Measurements from ENCODE around the gene TRAF3IP1. TPM values are rescaled to one million over a fixed set of nuclear protein-coding genes. Genes with fewer than 3 reads are reported as not detected.

The TRAF3IP1 gene
- total and polyA plus RNA-seq, 12 donors, result 5.5 to 18.5 (median 12.4) TPM

DNA sequence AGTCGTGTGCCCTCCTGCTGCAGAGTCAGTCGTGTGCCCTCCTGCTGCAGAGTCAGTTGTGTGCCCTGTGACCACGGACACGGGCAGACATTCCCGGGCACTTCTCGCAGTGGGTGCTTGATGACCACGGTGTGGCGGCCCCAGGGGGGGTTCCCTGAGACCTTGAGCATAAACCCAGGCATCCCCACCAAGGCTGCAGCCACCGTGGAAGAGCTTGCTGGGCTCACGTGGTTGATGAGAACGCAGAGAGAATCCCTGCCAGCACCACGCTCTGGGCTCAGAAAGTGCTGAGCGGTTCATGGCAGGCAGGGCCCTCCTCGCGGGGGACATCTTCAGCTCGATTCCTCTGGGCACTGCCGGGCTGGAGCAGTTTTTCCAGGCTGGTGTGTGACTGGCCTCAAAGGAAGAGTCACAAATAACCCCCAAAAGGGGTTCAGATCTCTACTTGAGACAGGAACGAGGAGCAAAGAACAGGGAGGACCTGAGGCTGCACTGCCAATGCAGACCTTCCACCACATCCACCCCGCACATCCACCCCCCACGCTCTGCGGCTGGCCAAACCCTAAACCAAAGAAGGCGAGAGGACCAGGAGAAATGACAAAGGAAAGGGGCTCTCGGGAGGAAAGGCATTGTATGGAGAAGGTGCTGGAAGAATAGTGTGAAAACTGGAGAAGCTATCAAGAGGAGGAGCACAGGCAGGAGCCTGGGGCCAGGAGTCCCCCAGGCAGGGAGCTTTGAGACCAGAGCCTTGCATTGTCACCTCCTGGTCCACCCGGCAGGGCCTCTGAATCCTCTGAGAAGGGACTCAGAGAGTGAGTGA is 23.5 kb upstream of the TRAF3IP1 start:
- intact Hi-C loops (cut with DNase I), result no loop called here
- H3K27ac ChIP-seq, result no peak overlapping the region
- no peaks in the 10 kb centered on the region for H3K9me3 ChIP-seq (replicated peaks in 1 of 3)
- H3K27me3 ChIP-seq, result no peaks in the 10 kb centered on the region
- no peaks in the 10 kb centered on the region for H3K4me1 ChIP-seq (replicated peaks in 1 of 2)
- no peak for DNase-seq
- H3K4me3 ChIP-seq, result no peak overlapping the region
- TF ChIP-seq, protein P1, sequence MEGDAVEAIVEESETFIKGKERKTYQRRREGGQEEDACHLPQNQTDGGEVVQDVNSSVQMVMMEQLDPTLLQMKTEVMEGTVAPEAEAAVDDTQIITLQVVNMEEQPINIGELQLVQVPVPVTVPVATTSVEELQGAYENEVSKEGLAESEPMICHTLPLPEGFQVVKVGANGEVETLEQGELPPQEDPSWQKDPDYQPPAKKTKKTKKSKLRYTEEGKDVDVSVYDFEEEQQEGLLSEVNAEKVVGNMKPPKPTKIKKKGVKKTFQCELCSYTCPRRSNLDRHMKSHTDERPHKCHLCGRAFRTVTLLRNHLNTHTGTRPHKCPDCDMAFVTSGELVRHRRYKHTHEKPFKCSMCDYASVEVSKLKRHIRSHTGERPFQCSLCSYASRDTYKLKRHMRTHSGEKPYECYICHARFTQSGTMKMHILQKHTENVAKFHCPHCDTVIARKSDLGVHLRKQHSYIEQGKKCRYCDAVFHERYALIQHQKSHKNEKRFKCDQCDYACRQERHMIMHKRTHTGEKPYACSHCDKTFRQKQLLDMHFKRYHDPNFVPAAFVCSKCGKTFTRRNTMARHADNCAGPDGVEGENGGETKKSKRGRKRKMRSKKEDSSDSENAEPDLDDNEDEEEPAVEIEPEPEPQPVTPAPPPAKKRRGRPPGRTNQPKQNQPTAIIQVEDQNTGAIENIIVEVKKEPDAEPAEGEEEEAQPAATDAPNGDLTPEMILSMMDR (IDR thresholded peaks at IDR 0.05), result no peak
- no peak for TF ChIP-seq POLR2A (IDR thresholded peaks at IDR 0.05)
- H3K36me3 ChIP-seq (replicated peaks in 1 of 2), result no peaks in the 10 kb centered on the region
- 61 to 70% (median 67%) methylated on average over 12 to 24 of the region's 24 CpGs for WGBS, 4 donors

DNA sequence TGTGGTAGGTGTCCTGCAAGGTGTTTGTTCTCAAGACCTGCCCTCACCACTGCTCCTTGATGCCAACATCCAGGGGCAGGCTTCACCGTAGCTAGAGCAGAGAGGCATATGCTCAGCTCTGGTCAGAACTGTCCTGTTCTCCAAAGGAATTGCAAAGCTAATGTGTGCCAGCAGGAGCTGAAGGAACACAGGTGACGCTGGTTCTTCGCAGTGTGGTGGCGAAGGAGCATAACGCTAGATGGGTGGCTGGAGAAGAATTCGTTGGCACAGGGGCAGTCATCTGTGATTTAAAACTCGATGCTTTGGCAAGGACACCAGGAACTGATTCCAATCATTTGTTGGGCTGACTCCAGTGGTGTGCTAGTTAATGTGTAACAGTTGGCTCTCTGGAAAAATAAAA is 20.5 kb upstream of the TRAF3IP1 start:
- DNase-seq, result peak in 4 of 7 donors; percentile 39 to 61 (median 50)
- TF ChIP-seq POLR2A (IDR thresholded peaks at IDR 0.05), result no peak
- TF ChIP-seq, protein P1 (IDR thresholded peaks at IDR 0.05), result no peak

DNA sequence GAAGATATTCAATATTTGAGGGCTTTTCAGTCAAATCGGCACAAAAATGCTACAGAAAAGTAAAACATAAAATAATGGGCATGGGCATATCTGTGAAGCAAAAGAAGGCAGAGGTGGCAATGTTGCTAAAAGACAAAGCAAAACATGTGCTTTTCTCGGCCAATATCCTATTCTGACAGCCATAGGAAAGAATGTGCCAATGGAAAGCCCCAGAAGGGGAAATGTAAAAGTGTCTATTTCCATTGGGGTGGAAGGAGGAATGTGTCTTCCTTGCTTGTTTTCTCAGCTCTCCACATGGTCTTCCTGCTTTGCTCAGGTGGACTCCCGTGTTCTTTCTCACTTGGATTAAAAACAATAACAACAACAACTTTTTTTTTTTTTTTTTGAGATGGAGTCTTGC is 18.2 kb upstream of the TRAF3IP1 start:
- H3K36me3 ChIP-seq (replicated peaks in 1 of 2), result no peaks in the 10 kb centered on the region
- DNase-seq, result no peak
- no peaks in the 10 kb centered on the region for H3K4me1 ChIP-seq (replicated peaks in 1 of 2)
- no peak overlapping the region for H3K27ac ChIP-seq
- no peak for TF ChIP-seq POLR2A (IDR thresholded peaks at IDR 0.05)
- TF ChIP-seq, protein P1 (IDR thresholded peaks at IDR 0.05), result no peak
- H3K9me3 ChIP-seq (replicated peaks in 1 of 3), result no peaks in the 10 kb centered on the region
- 71 to 91% (median 84%) methylated on average over 3 of the region's 3 CpGs for WGBS, 4 donors
- no peaks in the 10 kb centered on the region for H3K27me3 ChIP-seq
- no peak overlapping the region for H3K4me3 ChIP-seq
- intact Hi-C loops (cut with DNase I), result no loop called here

More for the DNA sequence above, 20.5 kb upstream of the TRAF3IP1 start:
- Histone ChIP-seq H3K36me3 (replicated peaks in 1 of 2) (no peaks in the 10 kb centered on the region), H3K27ac (no peak overlapping the region), H3K4me3 (no peak overlapping the region), H3K27me3 (no peaks in the 10 kb centered on the region), H3K4me1 (replicated peaks in 1 of 2) (no peaks in the 10 kb centered on the region), H3K9me3 (replicated peaks in 1 of 3) (no peaks in the 10 kb centered on the region)
- 52 to 64% (median 59%) methylated on average over 7 of the region's 7 CpGs for WGBS, 4 donors
- intact Hi-C loops (cut with DNase I), result no loop called here

DNA sequence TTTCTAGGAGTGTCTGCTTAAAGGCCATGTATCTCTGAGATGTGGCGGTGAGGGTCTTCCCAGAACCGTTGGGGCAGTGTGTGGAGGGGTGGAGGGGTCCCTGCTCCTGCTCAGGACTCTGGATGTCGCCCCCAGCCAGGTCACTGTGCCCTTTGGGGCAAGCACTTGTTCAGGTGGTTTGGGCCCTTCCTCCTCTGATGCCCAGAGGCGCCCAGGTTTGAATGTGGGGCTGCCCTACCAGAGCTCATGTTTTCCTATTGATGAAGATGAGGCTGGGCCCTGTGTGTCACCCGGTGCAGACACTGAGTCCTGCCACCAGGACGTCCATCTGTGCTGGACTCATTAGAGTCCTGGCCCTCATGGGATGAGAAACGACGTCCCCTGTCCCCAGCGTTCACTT is 17.6 kb upstream of the TRAF3IP1 start:
- no peaks in the 10 kb centered on the region for H3K4me1 ChIP-seq (replicated peaks in 1 of 2)
- H3K4me3 ChIP-seq, result no peak overlapping the region
- H3K9me3 ChIP-seq (replicated peaks in 1 of 3), result no peaks in the 10 kb centered on the region
- H3K27me3 ChIP-seq, result no peaks in the 10 kb centered on the region
- no peak overlapping the region for H3K27ac ChIP-seq
- intact Hi-C loops (cut with DNase I), result no loop called here
- WGBS, 4 donors, result 80 to 89% (median 87%) methylated on average over 4 to 9 of the region's 9 CpGs
- no peak for DNase-seq
- TF ChIP-seq POLR2A (IDR thresholded peaks at IDR 0.05), result no peak
- TF ChIP-seq, protein P1 (IDR thresholded peaks at IDR 0.05), result no peak
- H3K36me3 ChIP-seq (replicated peaks in 1 of 2), result no peaks in the 10 kb centered on the region
